Measurements from ENCODE around the gene OSBPL5. TPM values are rescaled to one million over a fixed set of nuclear protein-coding genes. Genes with fewer than 3 reads are reported as not detected.

The OSBPL5 gene
- total RNA-seq, 2 donors from 2014 or later: 61.2 to 84.0 TPM

GRCh38 chr11:3156282-3156660, 8.8 kb downstream of the OSBPL5 start:
- intact Hi-C loops (cut with DNase I): no loop called here
- peak; percentile 77 for DNase-seq (ENCODE audit: low spot score)

DNA sequence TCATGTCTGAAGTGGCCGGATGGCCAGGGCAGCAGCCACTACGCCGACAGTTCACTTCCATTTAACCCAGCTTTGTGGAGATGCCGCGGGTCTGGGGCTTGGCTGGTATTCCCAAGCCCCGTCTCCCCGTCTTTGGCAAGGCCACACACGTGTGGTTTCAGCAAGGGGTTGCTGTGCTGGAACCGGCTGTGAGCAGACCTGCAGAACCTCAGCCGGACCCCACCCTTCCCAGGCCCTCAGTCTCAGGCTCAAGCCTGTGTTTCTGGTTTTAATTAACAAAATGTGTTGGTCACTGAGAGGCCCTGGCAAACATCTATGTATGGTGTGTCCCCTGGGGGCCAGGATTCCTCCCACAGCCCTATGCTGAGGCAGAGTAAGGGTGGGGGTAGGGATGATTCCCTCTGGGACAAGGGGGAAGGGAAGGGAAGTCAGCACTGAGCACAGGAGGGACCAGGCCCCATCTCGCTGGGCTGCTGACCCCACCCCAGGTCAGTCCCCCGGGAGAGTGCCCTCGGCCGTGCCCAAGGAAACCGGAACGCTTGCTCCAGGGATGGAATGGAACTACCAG, 9.3 kb downstream of the OSBPL5 start:
- intact Hi-C loops (cut with DNase I): no loop called here
- DNase-seq (ENCODE audit: low spot score): peak; percentile 72

GRCh38 chr11:3155216-3155615, 9.9 kb downstream of the OSBPL5 start:
- intact Hi-C loops (cut with DNase I): no loop called here
- DNase-seq (ENCODE audit: low spot score): peak; percentile 71

DNA sequence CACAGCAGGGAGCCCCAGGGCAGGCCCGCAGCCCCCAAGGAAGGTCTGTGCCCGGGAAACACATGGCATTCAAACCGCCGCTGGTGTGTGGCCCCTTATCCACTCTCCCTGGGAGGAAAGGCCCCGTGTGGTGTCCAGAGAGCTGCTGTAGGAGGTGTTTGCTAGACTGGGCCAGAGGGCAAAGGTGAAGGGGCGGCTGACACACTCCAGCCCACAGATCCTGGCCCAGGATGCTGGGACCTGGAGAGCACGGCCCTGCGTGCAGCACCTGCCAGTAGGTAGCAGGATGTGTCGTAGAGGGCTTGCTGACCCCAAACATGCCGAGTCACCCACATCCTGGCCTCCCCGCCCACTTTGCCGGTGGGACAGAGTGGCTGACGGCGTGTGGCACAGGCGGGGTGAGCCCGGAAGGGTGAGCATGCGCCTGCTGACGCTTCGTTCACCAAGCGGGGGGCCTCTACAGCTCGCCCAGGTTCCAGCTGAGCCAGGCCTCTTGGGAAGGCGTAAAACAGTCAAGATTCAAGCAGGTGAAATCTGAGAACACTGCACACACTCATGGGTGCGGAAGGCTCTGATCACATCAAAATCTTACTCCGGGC, 11.0 kb downstream of the OSBPL5 start:
- peak; percentile 81 for DNase-seq (ENCODE audit: low spot score)

DNA sequence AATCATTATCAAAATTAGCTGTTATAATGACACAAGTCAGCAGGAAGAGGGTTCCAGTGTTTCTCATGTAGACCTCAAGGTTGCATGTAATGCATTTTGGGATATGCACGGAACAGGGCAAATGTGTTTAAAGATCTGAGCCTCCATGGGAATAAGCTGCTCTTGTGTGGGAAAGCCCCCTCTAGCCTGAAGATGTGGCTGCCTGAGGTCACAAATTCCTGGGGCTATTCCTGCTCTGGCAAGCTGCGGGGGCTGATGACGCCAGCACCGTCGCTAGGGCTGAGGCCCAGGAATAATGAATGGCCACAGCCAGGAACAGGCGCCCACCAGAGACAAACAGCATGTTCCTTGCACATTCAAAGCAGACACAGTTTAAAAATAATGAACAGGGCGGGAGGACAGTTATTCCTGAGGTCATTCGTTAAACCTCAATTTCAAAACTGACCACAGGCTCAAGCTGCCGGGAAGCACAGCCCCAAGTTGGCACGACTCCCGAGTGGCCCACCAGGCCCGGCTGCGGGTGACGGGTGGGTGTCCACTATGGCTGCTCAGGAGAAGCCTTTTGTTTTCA, 11.7 kb downstream of the OSBPL5 start:
- intact Hi-C loops (cut with DNase I): no loop called here
- DNase-seq (ENCODE audit: low spot score): peak; percentile 95

More for the DNA sequence above, 11.0 kb downstream of the OSBPL5 start:
- intact Hi-C loops (cut with DNase I): no loop called here

GRCh38 chr11:3152471-3153110, 12.5 kb downstream of the OSBPL5 start:
- DNase-seq (ENCODE audit: low spot score): no peak
- intact Hi-C loops (cut with DNase I): no loop called here

DNA sequence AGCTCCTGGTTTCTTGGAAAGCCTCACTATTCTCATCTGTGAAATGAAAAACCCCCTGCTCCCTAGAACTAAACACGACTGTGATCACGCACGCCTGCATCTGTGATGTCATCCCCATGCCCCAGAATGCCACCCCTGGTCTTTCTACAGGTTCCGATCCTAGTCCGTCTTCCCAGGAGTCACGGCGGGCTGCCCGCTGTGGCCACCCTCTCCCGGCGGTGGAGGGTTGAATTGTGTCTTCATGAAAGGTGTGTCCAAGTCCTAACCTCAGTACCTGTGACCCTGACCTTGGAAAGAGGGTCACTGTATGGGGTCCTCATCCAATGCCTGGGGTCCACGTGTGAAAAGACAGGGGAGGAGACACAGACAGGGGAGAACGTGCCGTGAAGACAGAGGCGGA, 14.4 kb downstream of the OSBPL5 start:
- DNase-seq (ENCODE audit: low spot score): no peak
- intact Hi-C loops (cut with DNase I): no loop called here

DNA sequence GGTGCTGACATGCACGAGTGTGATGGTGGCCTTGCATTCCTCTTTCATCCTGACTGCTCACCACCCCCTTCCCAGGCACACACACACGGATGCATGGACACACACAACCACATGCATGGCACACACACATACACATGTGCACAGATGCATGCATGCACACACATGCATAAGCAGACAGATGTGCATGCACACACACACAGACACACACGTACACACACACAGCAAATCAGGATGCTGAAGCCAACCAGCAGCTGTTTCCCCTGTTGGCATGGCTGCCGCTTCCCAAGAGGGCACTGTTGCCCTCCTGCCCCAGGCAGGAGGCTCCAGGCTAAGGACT, 15.3 kb downstream of the OSBPL5 start:
- no peak for DNase-seq (ENCODE audit: low spot score)
- intact Hi-C loops (cut with DNase I): no loop called here

- no peak for DNase-seq (ENCODE audit: low spot score)
- intact Hi-C loops (cut with DNase I): no loop called here
These were observed 15.9 kb downstream of the OSBPL5 start for GRCh38 chr11:3148990-3149851.

DNA sequence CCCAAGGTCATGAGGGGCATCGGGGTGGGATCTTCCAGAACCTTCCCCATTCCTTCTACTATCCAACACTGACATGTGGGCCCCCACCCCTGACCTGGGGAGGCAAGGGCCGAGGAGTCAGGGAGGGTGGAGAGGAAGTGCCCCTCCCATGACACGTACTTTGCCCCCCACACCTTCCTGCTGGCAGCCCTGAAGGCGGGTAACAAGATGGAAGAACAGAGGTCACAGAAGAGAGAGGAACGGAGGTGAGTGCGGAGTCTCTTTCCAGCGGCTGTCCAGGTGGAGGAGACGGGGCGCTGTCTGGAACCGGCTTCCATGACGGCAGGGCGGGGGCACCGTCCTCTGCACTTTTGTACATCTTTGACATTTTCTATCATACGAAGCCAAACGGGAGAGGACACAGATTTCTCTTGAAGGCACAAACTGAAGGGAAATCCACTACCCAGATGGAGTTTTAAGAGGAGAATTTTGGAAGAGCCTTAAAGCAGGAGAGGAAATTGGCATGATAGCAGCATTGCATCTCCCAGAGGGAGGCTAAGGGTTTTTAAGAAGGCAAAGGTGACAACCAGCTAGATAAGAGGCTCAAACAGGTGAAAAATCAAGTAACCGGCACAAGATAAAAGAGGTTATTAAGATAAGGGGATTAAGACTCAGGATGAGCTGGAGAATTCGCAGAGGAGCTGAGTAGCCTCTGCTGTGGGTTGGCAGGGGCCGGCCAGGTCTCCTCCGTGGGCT, 16.7 kb downstream of the OSBPL5 start:
- intact Hi-C loops (cut with DNase I): no loop called here

DNA sequence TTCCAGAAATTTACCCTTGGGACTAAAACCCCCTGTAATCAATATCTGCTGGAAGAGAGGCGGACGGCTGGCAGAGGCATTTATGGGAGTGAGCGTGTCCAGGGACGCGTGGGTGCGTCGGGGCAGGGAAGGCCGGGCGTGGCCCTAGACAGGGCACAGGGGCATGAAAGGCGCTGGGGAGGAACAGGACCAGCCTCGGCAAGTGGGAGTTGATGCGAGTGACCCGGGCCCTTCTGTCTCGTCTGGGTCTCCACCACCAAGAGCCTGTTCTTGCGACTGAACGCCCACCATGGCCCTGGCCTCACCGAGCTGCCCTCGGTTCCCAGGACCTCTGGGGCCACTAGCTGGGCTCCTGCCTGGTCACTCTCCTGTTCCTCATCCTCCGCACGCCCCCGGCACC, 17.5 kb downstream of the OSBPL5 start:
- intact Hi-C loops (cut with DNase I): no loop called here
- DNase-seq (ENCODE audit: low spot score): no peak

More for the DNA sequence above, 16.7 kb downstream of the OSBPL5 start:
- DNase-seq (ENCODE audit: low spot score): no peak

DNA sequence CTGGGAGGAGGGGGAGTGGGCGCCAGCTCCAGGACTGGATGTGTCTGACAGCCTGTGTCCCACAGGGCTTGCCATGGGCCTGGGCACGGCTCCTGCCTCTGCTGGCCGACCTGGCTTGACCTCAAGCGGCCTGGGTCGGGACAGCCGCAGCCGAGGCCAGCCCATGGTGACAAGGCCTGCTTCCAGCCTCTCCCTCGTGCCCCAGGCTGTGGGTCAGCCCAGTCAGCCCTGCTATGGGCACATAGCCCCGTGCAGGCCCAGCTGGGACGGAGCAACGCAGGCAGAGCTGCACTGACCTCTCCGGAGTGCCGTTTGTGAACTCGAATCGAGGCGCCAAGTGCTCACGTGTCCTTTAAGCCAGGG, 17.9 kb downstream of the OSBPL5 start:
- intact Hi-C loops (cut with DNase I): no loop called here
- DNase-seq (ENCODE audit: low spot score): peak; percentile 90

GRCh38 chr11:3146612-3147256, 18.4 kb downstream of the OSBPL5 start:
- intact Hi-C loops (cut with DNase I): no loop called here
- no peak for DNase-seq (ENCODE audit: low spot score)

DNA sequence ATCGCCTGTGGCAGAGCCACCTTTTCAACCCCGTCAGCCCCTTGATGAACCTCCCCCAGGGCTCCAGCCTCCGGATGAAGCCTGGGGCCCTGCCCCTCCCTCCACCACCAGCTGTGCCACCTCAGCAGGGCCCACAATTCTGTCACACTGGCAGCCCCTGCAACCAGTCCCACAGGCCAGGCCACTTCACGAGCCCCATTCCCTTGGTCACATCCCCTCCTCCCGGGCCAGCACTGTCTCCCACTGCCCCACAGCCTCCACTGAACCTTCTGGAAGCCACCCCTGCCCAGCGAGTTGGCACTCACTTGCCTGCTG, 19.9 kb downstream of the OSBPL5 start:
- no peak for DNase-seq (ENCODE audit: low spot score)
- intact Hi-C loops (cut with DNase I): no loop called here

- intact Hi-C loops (cut with DNase I): no loop called here
- DNase-seq (ENCODE audit: low spot score): no peak
These were observed 20.6 kb downstream of the OSBPL5 start for GRCh38 chr11:3144296-3145205.

GRCh38 chr11:3143136-3143880, 21.8 kb downstream of the OSBPL5 start:
- DNase-seq (ENCODE audit: low spot score): no peak
- intact Hi-C loops (cut with DNase I): no loop called here

DNA sequence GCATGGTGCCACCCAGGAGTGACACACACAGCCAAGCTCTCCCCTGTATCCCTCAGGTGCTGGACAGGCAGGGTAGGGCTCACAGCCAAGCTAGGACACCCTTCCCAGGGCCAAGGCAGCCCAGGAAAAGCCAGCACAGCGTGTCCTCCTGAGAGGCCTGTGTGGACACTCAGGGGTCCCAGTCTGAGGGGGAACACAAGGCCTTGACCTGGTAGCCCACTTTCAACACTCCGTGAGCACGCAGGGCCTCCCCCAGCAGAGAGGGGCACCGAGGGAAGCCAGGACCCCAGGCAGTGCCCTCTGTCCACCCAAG, 24.9 kb downstream of the OSBPL5 start:
- peak; percentile 73 for DNase-seq (ENCODE audit: low spot score)
- intact Hi-C loops (cut with DNase I): loop anchor here in 1 of 2 donors (1.0 kb wide), 1 partner anchor 43 kb away; no protein-coding TSS in a partner anchor

Data from posterior vena cava (tissue), 2 donors.